SHP77 treated with DMSO at 0.1 percent for 48 hours (cell line): ENCODE data around the gene IGF1.
"Not testable (repeated sequence)": the region's sequence is repeated elsewhere in the genome, so short reads cannot be mapped to it uniquely, and the experiment has no call there.

Source experiments
- DNase-seq: peaks from one replicate; lab custom pipeline; 2025; lab: John Stamatoyannopoulos, UW

Gene IGF1

DNA sequence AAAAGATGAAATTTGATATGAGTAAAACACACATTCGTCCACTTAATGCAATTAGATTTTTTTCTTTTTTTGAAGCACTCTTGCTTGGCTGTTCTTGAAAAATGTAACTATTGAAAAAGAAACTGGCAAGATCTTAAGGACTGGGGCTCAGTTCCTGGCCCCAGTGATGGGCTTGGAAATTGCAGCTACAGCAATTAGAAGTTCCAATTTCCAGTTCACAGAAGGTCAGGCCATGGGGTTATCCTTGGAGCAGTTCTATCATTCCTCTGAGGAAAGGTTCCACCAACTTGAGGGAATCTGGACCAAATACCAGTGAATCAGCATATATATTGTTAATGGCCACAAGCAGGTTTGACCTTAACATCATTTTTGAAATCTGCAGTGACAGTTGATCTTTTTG is 18.9 kb downstream of the IGF1 start:
- no peak for DNase-seq

DNA sequence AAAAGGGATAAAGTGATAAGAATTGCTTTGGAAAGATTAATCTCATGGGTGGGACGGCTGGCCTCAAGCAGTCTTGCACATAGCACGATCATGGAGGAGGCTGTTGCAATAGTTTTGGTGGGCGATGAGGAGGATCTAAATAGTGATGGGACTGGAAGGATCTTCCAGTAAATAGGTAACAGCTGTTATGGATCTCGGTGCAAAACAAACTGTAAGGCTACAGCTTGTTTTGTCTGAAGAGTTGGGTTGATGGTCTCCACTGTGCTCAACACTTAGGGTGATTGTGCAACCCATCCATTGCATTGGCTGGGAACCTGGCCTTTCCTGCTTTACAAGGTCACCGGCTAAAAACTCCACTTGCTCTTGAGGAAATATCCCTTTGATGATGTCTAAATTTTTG is 21.0 kb downstream of the IGF1 start:
- DNase-seq, result no peak

DNA sequence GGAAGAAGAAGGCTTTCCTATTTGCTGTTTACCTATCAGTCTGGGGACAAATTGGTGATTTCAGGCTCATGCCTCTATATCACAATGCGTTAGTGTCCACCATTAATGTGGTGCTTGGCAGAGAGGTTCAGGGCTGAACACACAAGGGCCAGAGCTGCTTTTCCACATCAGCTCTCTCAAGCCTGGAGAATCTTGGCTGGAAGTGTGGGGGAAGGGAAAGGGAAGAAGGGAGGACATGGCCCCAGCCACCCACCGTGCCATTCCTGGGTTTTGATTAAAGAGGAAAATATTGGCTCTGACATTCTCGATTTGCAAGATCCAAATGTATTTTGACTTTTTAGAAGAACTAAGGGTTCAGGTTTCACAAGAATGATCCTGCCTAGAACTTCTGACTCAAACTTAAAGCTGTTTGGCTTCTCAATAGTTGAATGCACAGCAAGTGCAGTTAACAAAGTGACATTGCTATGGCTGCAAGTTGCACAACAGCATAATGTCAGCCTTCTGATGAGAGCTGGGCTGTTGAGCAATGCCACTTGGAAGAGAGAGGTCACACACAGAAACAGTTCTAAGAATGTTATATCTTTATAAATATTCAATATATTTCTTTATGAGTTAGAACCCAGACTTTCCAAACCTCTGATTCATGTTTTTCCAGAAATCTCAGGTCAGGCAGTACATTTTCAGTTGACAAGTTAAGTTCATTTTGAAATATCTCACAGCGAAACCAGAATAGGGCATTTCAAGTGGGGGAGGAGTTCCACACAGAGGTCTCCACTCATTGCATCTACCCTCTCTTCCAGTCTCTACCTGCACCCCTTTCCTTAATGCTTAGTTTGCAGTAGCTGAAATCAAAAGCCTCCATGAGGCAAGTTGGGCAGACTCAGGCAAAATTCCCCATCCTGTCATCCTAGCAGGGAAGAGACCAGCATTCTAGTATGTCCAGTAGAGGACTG is 25.3 kb downstream of the IGF1 start:
- DNase-seq, result no peak

DNA sequence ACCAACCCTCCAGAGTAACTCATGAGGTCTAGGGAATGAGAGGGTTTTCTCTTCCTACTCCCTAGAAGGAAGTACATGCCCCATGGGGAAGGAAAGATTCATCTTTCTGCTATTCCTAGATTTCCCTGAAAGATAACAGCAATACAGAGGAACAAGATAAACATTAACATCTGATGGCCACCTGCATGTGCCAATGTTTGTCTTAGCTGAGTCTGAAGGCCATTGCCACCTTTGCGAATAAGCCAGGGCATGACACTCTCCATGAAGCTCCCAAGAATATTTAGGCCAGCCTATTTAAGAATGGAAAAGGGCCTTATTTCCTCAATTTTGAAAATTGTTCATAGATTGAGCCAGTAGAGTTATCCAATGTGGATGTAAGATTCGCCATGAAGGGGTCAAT is 26.0 kb downstream of the IGF1 start:
- no peak for DNase-seq

DNA sequence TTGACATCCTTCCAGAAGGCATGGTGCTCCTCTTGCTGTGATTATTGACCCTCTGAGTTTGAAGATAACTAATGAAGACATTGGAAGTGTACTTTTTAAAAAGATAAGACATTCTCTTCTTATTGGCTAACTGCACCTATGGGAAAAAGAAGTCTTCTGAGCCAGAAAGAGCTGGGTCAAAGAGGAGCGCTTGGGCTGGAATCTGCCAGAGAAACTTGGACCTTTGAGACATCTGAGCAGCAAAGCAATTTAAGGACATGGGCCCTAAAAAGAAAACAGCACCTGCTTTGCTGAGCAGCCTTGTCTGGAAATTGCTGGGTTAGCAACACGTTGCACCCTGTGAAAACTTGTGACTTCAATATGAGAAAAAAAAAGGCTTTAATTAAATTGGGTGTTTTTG is 27.8 kb downstream of the IGF1 start:
- no peak for DNase-seq

DNA sequence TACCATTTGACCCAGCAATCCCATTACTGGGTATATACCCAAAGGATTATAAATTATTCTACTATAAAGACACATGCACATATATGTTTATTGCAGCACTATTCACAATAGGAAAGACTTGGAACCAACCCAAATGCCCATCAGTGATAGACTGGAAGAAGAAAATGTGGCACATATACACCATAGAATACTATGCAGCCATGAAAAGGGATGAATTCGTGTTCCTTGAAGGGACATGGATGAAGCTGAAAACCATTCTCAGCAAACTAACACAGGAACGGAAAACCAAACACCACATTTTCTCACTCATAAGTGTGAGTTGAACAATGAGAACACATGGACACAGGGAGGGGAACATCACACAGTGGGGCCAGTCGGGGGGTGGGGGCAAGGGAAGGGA is 31.3 kb downstream of the IGF1 start:
- not testable (repeated sequence) for DNase-seq

DNA sequence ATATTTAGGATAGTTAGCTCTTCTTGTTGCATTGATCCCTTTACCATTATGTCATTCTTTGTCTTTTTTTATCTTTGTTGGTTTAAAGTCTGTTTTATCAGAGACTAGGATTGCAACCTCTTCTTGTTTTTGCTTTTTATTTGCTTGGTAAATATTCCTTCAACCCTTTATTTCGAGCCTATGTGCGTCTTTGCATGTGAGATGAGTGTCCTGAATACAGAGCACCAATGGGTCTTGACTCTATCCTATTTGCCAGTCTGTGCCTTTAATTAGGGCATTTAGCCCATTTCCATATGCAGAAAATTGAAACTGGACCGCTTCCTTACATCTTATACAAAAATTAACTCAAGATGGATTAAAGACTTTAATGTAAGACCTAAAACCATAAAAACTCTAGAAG is 32.9 kb downstream of the IGF1 start:
- not testable (repeated sequence) for DNase-seq

DNA sequence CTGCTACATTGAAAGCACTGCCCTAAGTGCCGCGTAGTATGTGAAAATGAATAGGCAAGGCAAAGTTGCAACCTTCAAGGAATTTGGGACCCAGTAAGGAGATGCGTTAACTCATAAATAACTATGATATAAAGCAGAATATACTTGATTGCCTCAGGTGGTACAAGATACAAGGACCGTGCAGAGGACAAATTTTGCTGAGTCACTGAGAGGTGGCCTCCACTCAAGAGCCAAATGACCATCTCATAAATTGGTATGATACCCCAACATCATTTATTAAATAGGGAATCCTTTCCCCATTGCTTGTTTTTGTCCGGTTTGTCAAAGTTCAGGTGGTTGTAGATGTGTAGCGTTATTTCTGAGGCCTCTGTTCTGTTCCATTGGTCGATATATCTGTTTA is 35.7 kb downstream of the IGF1 start:
- no peak for DNase-seq

DNA sequence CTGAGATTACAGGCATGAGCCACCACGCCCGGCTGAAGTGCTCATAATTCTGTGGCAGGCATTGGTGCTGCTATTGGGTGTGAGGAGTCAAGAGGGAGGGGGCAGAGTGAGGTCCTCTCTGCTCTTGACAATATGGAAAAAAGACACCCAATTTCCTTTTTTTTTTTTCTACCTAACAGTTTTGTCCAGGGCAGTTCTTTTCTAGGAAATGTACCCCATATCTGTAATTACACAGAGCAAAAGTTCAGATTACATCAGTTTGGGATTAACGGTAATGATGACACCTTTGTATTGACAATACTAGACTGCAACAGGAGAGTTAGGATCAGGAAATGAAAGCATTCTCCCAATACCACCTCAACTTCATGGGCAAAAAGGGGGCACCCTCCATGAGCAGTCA is 36.3 kb downstream of the IGF1 start:
- no peak for DNase-seq

DNA sequence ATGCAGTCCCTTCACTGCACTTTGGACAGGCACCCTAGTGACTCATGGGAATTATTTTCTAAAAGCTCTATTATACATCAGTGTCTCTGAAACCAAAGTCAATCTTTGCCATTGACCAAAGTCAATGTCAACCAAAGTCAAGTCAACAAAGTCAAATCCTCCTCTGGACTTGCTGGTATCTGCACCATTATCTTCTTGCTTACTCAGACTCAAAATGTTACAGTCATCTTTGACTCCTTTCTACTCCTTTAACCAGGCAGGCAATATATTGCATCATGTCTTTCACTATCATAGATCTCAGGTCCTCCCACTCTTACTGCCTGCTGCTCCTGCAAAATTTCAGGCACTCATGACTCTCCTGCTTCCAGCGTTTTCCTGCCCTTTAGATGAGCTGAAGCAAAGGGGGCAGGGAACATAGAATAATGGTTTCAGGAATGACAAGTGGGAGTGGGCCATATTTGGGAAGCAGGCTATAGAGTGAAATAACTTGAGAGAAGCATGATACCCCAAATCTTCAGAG is 39.2 kb downstream of the IGF1 start:
- no peak for DNase-seq

DNA sequence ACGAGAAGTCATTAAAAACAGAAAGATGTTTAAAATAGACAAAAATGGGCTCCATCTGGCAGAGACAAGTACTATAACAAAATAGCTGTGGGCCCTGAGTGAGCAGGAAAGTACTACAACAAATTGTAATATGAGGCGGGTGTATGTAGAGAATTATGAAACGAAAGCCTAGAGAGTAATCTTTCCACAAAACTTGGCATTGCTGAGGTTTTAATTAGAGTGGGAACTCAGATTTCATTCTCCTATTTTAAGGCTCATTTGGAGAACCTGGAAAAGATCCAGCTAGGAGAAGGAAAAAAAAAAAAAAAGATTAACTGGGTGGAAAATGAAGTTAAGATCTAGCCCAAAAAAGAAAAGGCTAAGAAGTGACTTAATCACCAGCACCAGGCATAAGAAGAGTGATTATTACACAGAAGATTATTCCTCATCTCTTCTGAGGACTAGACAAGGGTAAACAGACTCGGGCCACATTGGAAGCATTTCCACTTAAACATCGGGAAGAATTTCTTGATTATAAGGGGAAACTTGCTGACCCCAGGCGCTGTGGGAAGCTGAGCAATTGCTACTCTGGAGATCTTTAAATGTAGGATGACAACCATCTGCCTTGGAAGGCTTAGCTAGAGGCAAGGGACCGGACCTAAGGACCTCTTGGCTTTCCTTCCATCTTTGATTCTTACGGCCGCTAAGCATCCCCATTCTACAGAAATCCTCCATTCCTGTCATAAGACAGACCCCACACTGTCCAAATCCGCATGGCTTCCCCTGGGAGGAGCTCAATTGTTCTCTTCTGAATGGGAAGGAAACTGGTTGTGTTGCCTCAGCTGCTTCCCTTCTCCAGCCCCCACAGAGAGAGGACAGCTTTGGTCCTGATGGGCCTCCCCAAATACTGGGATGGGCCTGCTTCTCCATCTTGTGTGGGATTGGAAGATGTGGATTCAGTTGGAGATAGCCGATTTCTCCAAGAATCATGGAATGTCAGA is 40.6 kb downstream of the IGF1 start:
- no peak for DNase-seq

DNA sequence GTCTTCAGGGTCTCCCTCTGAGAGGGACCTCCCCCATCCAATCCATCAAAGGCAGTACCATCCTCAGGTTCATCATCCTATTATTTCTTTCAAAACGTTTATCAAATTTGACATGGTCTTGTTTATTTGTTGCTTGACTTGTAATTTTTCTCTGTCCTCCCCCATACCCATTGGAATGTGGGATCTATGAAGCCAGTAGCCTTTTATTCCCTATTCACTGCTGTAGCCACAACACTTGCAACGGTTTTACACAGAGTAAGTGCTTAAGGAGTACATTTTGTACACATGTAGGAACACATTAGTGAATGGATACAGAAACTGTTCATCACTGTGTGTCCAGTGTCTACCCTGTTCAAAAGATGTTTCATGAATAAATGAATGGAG is 41.5 kb downstream of the IGF1 start:
- DNase-seq, result no peak

DNA sequence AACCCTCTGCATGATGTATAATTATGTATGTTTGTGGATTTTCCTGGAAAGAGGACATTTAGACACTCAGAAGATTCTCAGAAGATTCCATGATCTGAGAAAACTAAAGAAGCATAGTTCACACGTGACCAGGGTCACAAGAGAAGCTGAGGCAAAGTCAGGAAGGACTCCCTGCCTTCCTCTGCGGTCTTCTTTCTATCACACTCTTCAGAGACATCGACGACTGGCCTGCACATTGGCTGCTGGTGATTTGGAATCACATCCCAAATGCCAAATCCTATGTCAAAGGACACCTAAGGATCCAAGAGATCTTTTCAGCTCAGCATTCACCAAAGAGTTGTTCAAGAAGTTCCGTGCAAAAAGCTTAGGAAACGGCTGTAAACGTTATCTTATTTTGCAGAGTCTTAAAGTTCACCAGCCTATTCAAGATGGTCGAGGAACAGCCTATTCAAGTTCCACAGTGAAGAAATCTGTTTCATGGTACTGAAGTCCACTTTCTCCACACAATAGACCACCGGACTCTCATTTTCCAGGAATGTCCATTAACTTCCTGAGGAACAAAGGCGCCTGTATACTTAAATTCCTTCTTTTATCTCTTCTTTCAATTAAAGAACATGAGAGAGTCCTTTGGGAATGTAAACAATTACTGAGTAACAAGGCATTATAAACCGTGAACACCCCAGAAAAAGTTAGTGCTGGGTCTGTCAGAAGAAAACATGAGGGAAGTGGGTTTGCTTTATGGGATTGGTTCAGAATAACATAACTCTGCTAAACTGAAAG is 42.1 kb downstream of the IGF1 start:
- DNase-seq, result no peak

DNA sequence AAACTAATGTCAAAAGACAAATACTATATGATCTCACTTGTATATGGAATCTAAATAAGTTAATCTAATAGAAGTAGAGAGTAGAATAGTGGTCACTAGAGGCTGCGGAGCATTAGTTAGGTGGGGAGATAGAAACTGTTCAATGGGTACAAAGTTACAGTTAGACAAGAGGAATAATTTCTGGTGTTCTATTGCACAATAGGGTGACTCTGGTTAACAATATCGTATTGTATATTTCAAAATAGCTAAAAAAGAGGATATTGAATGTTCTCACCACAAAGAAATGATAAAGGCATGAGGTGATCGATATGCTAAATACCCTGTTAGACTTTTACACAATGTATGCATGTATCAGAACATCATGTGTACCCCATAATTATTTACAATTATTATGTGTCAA is 42.9 kb downstream of the IGF1 start:
- no peak for DNase-seq

DNA sequence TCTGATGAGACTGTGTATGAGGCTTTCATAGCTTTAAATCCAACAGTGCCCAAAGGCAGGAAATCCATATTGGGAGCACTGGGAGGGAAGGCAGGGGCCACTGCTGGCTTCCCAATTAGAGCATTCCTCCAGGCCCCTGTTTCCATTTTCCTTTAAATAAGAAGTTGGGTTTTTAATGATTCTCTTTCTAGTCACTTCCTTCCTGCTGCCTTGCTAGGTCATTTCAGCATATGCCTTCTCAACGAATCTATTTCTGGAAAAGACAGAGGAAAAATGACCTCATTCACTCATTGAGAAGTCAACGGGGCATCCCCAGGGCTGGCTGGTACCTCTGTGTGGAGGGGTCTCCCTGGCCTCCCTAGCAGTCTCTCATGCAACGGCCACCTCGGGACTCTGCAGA is 43.5 kb downstream of the IGF1 start:
- no peak for DNase-seq

DNA sequence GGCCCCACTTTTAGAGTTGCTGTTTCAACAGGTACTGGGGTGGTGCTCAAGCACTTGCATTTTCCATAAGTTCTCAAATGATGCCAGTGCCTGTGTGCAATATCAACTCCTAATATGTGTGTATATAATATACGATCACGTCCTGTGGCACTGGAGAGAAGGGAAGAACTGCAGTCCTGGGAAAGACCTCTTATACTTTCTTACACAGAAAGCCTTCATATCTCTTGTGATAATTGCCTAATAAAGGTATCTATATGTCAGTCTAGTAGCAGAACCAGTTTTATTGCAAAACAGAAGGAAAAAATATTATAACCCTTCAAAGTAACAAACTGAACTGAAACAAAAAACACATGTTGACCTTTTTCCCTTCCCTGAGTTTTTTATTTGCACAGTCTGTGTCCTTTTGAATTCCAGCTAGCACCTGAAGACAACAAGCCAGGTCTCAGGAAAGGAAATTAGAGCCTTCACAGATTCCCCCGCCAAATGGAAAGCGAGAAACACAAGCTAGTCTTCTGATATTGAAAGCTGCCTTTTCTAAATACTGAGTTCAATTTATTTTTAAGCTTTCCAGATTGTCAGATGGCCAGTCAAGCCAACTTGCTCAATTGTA is 44.4 kb downstream of the IGF1 start:
- no peak for DNase-seq

DNA sequence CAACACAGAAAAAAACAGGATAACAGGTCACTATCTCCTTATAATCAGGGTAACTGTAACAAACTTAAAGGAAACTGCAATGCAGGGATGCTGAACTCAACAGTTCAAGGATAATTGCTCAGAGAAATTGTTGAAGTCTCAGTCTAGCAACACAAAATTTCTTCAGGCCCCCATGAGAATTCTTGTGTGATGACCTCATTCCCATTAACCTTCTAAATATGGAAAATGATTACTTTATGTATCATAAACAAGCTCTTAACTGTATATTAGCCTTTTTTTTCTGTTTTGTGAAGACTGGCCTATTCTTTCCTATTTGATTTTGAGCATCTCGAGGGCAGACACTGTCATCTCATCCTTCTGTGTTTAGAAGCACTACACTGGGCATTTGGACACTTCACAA is 47.1 kb downstream of the IGF1 start:
- no peak for DNase-seq

DNA sequence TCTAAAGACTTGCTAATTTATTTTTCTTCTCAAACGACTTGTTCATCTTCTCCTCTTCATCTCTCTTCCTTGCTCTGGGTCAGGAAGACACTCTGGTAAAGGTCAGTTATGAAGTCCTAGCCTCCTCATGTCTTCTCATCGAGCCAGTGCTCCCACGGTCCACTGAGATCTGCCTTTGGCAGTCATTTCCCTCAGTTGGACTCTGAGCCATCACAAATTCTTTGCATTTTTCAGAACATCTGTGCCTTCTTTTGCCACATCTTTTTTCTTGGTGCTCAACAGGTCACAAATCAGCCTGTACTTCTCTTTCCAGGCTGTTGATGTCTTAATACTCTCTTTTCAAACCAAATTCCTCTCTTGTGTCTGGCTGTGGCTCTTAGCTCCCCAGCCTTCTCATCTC is 49.7 kb downstream of the IGF1 start:
- DNase-seq, result no peak

DNA sequence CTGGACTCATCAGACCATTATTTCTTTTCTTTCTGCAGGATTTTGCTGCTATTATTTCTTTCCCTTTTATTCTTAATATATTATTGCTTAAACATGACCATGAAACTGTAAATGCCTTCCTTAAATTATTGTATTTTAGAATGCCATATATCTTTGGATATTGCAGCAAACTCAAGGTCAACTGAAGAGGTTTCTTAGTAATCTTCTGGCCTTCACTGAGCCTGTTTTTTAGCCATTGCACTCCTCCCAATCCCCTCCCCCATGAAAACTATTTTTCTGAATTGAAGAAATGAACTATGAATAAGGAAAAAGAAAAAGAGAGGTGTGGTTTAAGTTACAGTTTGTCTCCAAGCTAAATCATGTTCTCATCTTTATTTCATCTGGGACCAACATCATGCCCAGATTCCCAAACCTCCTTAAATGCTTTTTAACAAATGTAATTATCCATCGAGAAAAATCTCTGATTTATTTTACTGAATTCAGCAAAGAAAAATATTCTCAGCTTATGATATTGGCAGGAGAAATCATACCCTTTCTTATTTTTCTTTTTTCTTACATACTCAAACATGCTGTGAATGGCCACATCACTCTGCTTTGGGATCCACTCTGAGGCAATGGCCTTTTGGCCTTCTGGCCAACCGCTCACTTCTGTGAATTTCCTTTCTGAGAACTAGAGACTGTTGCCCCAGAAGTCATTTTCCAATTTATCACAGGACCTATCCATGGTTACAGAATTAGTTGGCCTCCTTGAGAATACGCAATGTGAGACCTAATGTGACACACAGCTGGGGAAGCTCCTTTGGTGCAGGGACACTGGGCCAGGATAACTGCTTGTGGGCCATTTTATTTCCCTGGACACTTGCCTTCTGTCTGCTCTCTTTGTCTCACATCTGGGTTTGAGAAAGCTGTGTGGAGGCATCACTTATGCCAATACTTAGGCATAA is 50.9 kb downstream of the IGF1 start:
- no peak for DNase-seq

DNA sequence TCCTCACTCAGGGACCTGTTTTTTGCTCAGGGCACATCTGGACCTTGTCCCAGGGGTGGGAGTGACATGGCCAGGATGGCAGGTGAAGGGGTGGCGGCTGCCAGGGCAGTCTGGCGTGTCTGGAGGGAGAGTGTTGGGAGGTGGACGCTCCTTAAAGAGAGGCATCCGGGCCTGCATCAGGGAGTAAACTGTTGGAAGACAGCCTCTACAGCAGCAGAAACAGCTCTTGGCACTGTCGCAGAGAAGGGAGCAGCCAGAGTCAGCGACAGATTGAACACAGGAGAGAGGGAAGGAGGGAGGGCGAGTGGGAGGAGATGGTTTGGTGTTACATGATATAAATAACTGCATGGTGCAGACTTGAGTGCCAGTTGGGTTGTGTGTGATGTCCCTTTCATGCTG is 52.8 kb downstream of the IGF1 start:
- no peak for DNase-seq
